Stimulated activated naive CD8-positive, alpha-beta T cell treated with anti-CD3 and anti-CD28 coated beads, Interleukin-15, Interleukin-2, amounts not matched to agents 100 ng/mL and 50 ng/mL, for 24 hours (primary cell): ENCODE data around the gene ISG20.

ENCODE experiments used
- H3K27ac Mint-ChIP-seq: one replicate; pipeline ENCODE4 v1.8.0; 2021; ENCODE audit warnings: mild to moderate bottlenecking, mixed read lengths
- H3K27me3 Mint-ChIP-seq: one replicate; pipeline ENCODE4 v1.8.0; 2021; ENCODE audit warnings: mixed read lengths
- H3K36me3 Mint-ChIP-seq: one replicate; pipeline ENCODE4 v1.8.0; 2021; ENCODE audit warnings: low read depth, mixed read lengths
- H3K4me1 Mint-ChIP-seq: one replicate; pipeline ENCODE4 v1.8.0; 2021; ENCODE audit warnings: low read depth, mixed read lengths
- H3K4me3 Mint-ChIP-seq: one replicate; pipeline ENCODE4 v1.8.0; 2021; ENCODE audit warnings: mild to moderate bottlenecking, mixed read lengths
- H3K9me3 Mint-ChIP-seq: one replicate; pipeline ENCODE4 v1.8.0; 2021; ENCODE audit warnings: mixed read lengths

Gene ISG20

DNA sequence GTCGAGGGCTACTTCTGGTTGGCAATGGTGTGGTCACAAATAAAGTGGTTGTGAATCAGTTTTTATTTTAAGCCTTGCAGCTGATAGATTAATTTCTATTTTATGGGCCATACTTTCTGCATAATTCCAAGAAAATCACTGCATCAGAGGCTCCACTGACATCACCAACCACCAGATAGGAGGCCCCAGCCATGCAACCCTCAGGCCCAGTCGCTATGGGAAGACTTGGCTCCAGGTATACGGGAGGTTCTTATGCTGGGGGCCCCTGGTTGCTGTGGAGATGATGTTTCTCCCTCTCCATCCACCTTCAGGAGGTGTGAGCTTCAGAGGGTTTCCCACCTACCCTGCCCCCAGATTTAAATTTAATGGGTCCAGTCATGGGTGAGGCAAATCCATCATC, 57.4 kb downstream of the ISG20 start:
- no peaks in the 10 kb centered on the region for H3K36me3 Mint-ChIP-seq
- no peak overlapping the region for H3K27ac Mint-ChIP-seq
- no peaks in the 10 kb centered on the region for H3K9me3 Mint-ChIP-seq
- no peaks in the 10 kb centered on the region for H3K27me3 Mint-ChIP-seq
- H3K4me3 Mint-ChIP-seq: no peak overlapping the region
- H3K4me1 Mint-ChIP-seq: no peaks in the 10 kb centered on the region

GRCh38 chr15:88697276-88697675, 58.5 kb downstream of the ISG20 start:
- H3K4me1 Mint-ChIP-seq: no peaks in the 10 kb centered on the region
- no peaks in the 10 kb centered on the region for H3K27me3 Mint-ChIP-seq
- H3K4me3 Mint-ChIP-seq: no peak overlapping the region
- H3K27ac Mint-ChIP-seq: no peak overlapping the region
- no peaks in the 10 kb centered on the region for H3K36me3 Mint-ChIP-seq
- no peaks in the 10 kb centered on the region for H3K9me3 Mint-ChIP-seq

DNA sequence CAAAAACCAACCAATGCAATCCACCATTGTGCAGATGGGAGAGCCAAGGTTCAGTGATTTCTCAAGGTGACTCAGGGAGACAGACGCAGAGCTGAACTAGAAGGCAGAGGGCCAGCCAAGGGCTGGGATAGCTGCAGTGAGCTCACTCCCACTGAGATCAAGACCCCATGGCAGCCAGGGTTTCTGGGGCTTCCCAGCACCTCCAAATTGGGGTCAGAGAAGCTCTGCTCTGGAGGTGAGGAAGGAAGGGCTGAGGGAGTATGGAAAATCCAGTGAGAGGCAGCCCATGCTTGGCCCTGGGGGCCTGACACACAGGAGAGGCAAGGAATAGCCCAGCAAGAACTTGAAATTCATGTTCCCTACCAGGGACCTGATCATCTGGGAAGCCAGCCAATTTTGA, 61.0 kb downstream of the ISG20 start:
- no peak overlapping the region for H3K27ac Mint-ChIP-seq
- peaks cover 13% of the 10 kb centered on the region for H3K27me3 Mint-ChIP-seq
- no peaks in the 10 kb centered on the region for H3K9me3 Mint-ChIP-seq
- peaks cover 4% of the 10 kb centered on the region for H3K4me1 Mint-ChIP-seq
- no peaks in the 10 kb centered on the region for H3K36me3 Mint-ChIP-seq
- no peak overlapping the region for H3K4me3 Mint-ChIP-seq

DNA sequence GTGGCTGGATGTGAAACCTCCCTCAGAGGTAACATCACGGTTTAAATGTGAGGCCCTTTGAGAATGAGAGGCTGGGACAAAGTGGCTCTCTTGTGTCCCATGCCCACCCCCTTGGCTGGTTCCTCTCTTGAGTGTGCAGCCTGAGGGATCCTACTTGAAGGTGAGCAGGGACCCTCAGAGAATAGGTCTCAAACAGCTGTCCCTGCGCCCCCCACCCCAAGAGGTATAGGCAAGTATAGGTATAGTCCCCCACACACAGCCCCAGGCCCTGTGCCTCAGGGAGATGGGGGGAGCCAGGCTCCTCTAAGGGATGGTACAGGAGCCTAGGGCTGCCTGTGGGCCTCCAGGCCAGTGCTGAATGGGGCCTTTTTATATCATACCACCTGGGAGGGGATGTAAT, 61.9 kb downstream of the ISG20 start:
- peaks cover 16% of the 10 kb centered on the region for H3K27me3 Mint-ChIP-seq
- no peak overlapping the region for H3K27ac Mint-ChIP-seq
- H3K4me1 Mint-ChIP-seq: peaks cover 6% of the 10 kb centered on the region
- H3K36me3 Mint-ChIP-seq: no peaks in the 10 kb centered on the region
- no peaks in the 10 kb centered on the region for H3K9me3 Mint-ChIP-seq
- no peak overlapping the region for H3K4me3 Mint-ChIP-seq

DNA sequence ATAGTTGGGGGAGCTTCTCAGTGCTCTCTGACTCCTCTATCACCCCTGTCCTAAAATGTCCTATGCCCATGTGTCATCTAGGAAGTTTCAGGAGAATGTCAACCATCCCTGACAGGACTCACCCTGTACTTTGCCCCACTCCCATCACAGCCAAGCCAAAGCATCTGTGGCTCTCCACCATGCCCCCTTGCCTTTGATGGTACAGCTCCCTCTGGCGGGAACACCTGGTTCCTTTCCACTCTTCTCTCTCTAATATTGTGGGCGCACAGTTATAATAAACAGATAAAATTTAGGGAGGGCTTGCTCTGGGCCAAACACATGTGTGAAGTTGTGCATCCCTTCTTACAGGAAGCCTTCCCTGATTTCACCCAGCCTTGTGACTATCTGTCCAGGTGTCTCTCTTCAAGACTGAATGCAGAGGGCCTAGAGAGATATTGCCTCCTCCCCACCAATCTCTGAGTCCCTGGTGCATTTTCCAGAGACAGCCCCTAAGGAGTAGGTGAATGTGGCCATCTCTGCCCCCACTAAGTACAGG, 62.8 kb downstream of the ISG20 start:
- Mint-ChIP-seq H3K4me3 (no peak overlapping the region), H3K9me3 (no peaks in the 10 kb centered on the region), H3K27me3 (peaks cover 23% of the 10 kb centered on the region), H3K4me1 (peaks cover 12% of the 10 kb centered on the region), H3K27ac (no peak overlapping the region), H3K36me3 (no peaks in the 10 kb centered on the region)

DNA sequence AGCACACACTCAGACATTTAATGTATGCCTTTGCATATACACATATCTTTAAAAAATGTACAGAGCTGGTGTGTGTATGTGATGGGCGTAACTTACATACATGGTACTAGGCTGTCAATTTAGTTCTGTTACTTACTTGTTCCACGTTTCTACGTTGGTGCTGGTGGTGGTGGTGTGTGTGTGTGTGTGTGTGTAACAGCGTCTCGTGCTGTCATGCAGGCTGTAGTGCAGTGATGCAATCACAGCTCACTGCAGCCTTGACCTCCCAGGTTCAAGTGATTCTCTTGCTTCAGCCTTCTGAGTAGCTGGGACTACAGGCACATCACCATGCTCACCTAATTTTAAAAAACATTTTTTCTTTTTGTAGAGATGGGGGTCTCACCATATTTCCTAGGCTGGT, 64.2 kb downstream of the ISG20 start:
- H3K36me3 Mint-ChIP-seq: no peaks in the 10 kb centered on the region
- H3K27me3 Mint-ChIP-seq: peaks cover 32% of the 10 kb centered on the region
- H3K9me3 Mint-ChIP-seq: no peaks in the 10 kb centered on the region
- H3K4me3 Mint-ChIP-seq: no peak overlapping the region
- H3K27ac Mint-ChIP-seq: no peak overlapping the region
- H3K4me1 Mint-ChIP-seq: peaks cover 12% of the 10 kb centered on the region

DNA sequence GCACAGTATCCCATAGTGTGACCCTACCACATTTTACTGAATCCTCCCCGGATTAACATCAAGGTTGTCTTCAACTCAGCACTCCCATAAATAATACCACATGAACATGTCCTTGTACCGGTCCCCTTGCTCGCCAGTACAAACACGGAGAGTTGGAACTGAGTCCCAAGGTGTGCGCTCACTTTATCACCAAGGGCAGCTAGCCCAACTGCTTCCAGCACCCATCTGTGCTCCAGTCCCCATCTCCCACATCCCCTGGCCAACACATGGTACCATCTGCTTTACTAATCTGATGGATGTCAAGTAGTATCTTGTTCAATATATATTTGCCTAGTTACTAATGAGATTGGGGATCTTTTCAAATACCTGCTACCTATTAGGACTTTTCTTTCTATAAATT, 64.7 kb downstream of the ISG20 start:
- no peaks in the 10 kb centered on the region for H3K9me3 Mint-ChIP-seq
- peaks cover 34% of the 10 kb centered on the region for H3K27me3 Mint-ChIP-seq
- peaks cover 12% of the 10 kb centered on the region for H3K4me1 Mint-ChIP-seq
- no peaks in the 10 kb centered on the region for H3K36me3 Mint-ChIP-seq
- H3K27ac Mint-ChIP-seq: no peak overlapping the region
- H3K4me3 Mint-ChIP-seq: no peak overlapping the region

DNA sequence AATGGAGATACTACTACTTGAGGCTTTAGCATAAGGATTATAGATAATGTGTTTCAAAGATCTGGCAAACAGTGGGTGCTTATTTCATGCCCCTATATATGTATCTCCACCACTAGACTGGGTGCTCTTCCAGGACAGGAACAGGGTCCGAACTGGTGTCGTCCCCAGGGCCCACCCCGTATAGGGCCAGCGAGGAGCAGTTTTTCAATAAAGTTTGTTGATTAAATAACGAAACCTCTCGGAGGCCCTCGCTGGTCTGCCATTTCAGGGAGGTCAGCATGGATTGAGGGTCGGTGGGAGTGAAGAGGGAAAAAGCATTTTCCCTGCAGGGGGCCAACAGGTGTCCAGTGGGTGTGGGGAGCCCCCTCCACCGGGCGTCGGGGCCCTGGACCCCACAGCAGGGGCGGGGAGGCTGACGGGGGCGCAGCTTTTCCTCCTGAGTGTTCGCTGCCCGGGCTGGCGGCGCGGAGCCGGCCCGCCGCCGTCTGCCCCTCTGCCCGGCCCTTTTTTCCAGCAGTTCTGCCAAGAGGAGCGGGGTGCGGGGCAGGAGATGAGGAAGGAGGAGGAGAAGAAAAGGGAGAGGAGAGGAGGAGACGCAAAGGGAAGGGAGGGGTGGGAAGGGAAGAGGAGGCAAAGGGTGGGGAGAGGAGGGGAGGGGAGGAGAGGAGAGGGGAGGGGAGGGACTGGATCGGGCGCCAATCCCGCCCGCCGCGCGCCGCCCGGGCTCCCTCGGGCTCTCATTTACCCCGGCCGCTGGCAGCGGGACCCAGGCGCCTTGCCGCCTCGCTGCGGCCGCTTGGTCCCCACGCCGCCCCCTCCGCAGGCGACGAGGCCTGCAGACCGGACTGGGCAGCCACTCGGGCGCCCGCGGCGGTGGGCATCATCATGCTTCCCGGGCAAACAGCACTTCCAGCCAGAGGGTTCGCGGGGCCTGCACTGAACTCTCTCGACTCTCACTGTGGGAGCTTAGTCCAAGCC, 66.3 kb downstream of the ISG20 start:
- Mint-ChIP-seq H3K27me3 (peaks cover 44% of the 10 kb centered on the region), H3K4me1 (peaks cover 12% of the 10 kb centered on the region), H3K36me3 (no peaks in the 10 kb centered on the region), H3K4me3 (peak overlapping the region; percentile 63), H3K27ac (no peak overlapping the region), H3K9me3 (no peaks in the 10 kb centered on the region)

- Mint-ChIP-seq H3K4me3 (peak overlapping the region; percentile 63), H3K9me3 (no peaks in the 10 kb centered on the region), H3K27me3 (peaks cover 44% of the 10 kb centered on the region), H3K27ac (peak overlapping the region; percentile 8), H3K4me1 (peaks cover 12% of the 10 kb centered on the region), H3K36me3 (no peaks in the 10 kb centered on the region)
Measured at GRCh38 chr15:88705769-88706165, 67.0 kb downstream of the ISG20 start.
